ENCODE data around the gene AMACR.
"Not testable (repeated sequence)": the region's sequence is repeated elsewhere in the genome, so short reads cannot be mapped to it uniquely, and the experiment has no call there.

The AMACR gene

DNA sequence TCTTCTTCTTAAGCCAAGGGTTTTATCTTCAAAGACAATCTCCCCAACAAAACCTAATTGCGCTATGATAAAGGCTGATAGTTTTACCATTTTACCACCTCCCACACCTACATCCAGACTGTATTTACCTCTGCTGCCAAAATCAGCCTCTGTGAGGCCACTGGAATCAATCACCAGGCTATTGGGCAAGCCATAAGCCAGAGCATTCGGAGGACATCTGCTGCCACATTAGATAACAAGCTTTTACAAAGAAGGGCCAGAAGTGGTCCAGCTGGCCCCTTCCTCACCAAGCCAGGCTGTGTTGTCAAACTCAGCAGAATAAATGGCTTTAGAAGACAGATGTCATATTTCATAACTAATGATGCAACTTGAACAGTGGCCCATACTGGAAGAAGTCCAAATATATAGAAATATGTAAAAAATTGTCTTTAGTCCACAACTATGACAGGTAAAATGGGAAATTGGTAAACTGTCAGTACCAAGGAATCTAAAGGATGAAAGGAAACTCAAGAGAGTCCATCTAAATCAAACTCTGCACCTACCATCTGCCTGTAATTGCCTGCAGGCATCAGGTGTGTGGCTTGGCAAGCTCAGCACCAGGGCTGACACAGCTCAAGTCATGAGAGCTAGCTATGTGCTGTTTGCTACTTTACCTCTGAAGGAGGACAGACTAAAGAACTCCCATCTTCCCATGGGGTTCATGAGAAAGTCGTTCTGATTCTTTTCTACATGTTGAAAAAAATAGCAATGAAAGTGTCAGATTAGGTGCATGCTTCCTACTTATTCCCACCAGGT, 39.4 kb downstream of the AMACR start:
- no peak for DNase-seq (ENCODE audit: low spot score)

DNA sequence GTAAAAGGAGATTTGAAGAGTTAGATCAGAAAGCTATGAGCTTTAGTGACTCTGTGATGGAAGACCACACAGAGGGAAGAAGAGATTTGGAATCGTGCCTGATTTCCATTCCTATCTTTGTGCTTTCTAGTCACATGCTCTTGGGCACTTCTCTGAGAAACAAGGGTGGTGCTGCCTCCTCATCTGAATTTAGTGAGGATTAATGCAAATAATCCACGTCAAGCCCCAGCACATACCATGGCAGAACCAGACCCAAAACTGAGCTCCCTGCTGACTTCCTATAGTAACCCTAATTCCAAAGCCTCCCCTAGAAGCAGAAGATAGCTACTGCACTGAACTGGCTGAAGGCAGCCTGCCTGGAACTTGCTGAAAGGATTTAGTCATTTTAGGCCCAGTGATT, 41.0 kb downstream of the AMACR start:
- no peak for DNase-seq (ENCODE audit: low spot score)

DNA sequence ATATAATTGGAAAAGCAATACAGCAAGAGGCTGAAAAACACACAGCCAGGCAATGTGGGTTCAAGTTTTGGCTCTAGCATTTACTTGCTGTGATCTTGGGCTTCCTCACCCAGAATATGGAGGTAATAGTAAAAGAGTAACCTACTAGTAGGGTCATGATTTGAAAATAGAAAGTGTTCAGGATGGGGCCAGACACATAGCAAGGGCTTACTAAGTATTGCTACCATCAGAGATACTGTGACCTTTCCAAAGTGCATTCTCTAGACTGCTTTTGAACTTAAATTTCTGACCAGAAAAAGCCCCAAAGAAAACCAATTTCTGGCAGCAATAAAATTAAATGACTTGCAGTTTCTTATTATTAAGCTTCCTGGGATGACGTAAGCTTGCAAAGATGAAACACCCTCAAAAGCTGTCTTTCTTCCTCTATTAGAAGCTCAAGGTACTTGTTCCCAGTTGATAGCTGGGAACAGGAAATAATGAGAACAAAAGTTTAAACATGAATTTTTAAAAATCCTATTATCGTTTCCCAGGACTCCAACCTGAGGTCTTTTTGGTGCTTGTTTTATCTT, 43.6 kb downstream of the AMACR start:
- DNase-seq (ENCODE audit: low spot score): no peak

DNA sequence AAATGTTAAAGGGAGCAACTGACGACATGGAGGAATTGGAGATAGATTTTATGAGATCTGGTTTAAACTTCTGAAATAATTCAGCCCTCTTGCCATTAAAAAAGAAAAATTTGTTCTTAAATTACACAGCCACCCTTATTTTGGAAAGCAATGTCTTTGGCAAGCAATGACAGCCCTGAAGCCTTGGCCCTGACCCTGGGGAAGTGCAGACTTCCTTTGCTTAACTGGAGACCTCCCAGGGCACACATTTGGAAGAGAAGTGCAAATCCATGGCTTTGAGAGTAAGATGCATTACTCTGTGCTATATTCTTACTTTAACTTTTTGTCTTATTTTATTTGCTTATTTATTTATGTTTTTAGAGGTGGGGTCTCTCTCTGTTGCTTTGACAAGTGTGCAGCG, 49.7 kb downstream of the AMACR start:
- DNase-seq (ENCODE audit: low spot score): no peak

DNA sequence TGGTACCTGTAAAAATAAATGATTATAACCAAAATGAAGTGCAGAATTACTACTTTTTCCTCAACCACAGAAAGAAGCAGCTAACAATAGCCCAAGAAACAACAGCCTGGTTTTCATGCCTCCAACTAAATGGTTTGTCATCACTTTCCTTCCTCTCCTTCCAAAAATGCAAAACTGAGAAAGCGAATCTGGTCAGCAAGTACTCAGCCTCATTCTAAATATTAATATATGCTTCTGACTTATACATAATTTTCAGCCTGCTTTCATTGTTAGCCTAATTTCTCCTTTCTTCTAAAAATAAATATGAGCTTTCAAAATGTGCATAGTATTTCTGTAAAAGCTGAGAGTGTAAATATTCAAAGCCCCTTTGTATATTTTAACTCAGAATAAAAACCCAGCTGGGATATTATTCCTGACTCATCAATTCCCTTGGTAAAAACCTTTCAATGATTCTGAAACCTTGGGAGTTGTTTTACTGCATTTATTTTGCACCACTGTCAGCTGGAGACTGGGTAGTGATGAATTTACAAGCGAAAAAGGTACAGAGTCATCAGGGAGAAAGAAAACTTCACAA, 50.2 kb downstream of the AMACR start:
- no peak for DNase-seq (ENCODE audit: low spot score)

DNA sequence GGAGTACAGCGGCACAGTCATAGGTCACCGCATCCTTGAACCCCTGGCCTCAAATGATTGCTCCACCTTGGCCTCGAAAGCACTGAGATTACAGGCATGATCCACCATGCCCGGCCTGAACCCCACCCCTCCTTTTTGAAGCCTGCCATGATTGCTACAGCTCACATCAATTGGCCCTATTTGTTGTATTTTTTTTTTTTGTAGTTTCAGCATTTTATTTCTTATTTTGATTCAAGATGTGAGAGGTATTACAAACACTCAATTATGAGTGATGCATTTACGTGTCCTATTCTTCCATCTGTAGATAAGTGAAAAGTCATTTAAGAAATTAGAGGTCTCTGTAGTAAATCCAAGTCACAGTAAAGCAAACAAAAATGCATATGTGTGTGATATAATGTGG, 55.7 kb downstream of the AMACR start:
- DNase-seq (ENCODE audit: low spot score): not testable (repeated sequence)

DNA sequence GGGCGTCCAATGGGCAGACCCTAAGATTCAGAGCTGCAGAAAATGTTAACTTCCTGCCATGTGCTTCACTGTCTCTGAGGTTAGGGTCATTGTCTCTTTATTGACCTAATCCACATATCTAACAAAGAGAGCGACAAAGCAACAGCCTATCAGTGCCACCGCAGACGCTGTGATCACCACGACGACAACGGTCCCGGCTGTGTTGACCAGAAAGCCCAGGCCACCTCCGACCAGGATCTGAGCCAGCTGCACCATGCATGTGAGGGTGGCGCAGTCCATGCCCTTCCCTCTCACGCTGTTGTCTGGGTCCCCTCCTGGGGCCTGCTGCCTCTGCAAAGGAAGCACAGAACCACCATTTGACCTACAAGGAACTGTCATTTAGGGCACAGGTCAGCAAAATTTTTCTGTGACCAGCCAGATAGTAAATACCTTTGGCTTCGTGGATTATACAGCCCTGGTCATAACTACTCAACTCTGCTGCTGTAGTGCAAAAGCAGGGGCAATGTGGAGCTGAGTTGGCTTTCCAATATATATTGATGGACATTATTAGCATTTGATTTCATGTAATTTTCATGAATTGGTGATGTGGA, 63.2 kb downstream of the AMACR start:
- no peak for DNase-seq (ENCODE audit: low spot score)

DNA sequence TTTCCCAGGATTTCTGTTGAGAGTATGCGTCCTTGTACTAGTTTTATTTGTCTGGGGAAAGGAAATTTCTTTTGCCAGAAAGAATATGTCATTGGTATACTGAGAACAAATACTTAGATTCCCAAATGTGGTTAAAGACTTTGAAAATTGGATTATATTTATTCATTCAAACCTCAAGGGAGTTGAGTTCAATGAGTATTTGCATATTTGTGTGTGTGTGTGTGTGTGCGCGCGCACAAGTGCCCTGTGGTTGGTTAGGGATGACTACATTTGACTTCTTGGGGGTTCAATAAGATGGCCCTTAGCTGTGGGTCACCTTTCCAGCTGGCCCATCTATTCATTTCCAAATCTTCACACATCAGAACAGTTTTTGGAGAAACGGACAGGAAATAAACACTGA, 66.8 kb downstream of the AMACR start:
- DNase-seq (ENCODE audit: low spot score): no peak

DNA sequence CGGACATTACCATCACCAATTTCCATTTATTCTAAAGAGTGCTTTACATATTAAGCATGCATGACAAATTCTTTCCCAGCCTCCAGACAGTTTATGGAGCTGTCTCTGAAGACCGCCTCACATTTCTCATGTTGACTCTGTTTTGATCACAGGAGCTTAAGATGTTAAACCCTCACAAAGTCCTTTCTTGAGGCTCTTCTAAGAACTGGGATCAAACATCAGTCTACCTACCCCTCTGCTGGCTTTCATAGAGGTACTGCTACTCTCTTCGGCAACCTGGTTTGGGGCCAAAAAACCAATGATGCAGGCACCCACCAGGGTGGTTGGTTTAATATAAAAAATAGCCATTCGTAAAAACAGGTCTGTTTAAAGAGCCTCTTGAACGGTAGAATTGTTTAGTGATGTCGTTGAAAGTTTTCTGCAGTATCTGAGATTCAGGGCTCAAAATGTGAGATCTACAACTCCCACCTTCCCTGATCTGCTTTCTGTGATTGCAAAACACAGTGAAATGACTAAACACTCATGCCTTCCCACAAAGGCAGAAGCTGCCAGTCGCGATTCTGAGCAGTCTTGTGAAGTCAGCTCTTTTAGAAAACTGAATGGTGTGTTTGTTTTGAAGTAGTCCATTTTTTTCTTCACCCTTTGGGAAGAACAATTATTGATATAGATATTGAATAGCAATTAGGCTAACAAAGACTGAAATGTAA, 68.1 kb downstream of the AMACR start:
- DNase-seq (ENCODE audit: low spot score): no peak

DNA sequence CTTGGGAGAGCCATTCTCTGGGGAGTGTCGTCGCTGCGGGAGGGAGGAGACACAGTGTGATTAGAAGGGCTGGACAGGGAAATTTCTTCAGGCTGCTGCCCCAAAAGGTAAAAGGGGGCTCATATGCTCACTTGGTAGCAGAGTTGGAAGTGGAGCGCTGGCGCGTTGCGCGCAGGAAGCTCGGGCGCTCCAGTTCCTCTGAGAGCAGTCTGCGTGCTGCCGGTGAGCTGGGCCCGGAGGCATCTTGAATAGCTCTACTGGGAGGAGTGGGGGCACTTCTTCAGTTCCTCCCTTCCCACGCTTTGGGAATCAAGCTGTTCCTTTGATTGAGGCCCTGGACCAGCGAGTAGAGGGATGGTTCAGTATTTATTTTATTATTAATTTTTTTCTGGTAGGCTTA, 69.0 kb downstream of the AMACR start:
- DNase-seq (ENCODE audit: low spot score): no peak

DNA sequence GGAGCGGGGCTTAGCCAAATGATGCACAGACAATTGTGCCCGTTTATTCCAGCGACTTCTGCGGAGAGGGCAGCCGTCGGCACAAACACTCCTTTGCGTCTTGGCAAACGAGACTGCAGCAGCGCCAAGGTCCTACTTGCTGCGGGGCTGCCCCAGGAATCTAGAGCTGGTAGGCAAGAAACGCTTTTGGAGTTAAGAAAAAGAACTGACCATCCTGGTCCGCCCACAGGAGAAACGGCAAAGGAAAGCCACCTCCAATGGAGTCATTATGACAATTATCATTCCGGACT, 69.4 kb downstream of the AMACR start:
- no peak for DNase-seq (ENCODE audit: low spot score)

DNA sequence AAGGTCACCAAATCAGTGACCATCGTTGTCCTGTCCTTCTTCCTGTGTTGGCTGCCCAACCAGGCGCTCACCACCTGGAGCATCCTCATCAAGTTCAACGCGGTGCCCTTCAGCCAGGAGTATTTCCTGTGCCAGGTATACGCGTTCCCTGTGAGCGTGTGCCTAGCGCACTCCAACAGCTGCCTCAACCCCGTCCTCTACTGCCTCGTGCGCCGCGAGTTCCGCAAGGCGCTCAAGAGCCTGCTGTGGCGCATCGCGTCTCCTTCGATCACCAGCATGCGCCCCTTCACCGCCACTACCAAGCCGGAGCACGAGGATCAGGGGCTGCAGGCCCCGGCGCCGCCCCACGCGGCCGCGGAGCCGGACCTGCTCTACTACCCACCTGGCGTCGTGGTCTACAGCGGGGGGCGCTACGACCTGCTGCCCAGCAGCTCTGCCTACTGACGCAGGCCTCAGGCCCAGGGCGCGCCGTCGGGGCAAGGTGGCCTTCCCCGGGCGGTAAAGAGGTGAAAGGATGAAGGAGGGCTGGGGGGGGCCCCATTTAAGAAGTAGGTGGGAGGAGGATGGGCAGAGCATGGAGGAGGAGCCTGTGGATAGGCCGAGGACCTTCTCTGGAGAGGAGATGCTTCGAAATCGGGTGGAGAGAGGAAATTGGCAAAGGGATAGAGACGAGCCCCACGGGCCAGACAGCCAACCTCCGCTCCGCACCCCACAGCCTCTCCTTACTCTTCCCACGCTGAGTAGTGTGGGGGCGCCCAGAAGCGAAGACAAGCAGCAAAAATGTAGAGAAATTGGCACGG, 69.9 kb downstream of the AMACR start:
- DNase-seq (ENCODE audit: low spot score): no peak

DNA sequence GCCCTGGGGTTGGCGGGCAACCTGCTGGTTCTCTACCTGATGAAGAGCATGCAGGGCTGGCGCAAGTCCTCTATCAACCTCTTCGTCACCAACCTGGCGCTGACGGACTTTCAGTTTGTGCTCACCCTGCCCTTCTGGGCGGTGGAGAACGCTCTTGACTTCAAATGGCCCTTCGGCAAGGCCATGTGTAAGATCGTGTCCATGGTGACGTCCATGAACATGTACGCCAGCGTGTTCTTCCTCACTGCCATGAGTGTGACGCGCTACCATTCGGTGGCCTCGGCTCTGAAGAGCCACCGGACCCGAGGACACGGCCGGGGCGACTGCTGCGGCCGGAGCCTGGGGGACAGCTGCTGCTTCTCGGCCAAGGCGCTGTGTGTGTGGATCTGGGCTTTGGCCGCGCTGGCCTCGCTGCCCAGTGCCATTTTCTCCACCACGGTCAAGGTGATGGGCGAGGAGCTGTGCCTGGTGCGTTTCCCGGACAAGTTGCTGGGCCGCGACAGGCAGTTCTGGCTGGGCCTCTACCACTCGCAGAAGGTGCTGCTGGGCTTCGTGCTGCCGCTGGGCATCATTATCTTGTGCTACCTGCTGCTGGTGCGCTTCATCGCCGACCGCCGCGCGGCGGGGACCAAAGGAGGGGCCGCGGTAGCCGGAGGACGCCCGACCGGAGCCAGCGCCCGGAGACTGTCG, 70.7 kb downstream of the AMACR start:
- no peak for DNase-seq (ENCODE audit: low spot score)

DNA sequence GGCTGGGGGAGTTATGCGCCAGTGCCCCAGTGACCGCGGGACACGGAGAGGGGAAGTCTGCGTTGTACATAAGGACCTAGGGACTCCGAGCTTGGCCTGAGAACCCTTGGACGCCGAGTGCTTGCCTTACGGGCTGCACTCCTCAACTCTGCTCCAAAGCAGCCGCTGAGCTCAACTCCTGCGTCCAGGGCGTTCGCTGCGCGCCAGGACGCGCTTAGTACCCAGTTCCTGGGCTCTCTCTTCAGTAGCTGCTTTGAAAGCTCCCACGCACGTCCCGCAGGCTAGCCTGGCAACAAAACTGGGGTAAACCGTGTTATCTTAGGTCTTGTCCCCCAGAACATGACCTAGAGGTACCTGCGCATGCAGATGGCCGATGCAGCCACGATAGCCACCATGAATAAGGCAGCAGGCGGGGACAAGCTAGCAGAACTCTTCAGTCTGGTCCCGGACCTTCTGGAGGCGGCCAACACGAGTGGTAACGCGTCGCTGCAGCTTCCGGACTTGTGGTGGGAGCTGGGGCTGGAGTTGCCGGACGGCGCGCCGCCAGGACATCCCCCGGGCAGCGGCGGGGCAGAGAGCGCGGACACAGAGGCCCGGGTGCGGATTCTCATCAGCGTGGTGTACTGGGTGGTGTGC, 71.4 kb downstream of the AMACR start, which contains the start of gene RXFP3:
Gene RXFP3 (plus strand): TSS at position 6 of the 636 bp plus-strand sequence. CDS start 355 bp downstream, at position 361.
- DNase-seq (ENCODE audit: low spot score): peak; percentile 58
